IPS-18a (cell line): Measurements from ENCODE around the gene VSTM1.
"Not testable (repeated sequence)": the region's sequence is repeated elsewhere in the genome, so short reads cannot be mapped to it uniquely, and the experiment has no call there.

ENCODE experiments used
- H3K27ac ChIP-seq: one replicate; pipeline ENCODE4 v1.5.1; 2013; ENCODE audit warnings: low read length
- H3K27me3 ChIP-seq: one replicate; pipeline ENCODE4 v1.6.1; 2013; ENCODE audit warnings: mild to moderate bottlenecking, low read length; ENCODE audit not compliant: control insufficient read depth, insufficient read depth
- H3K36me3 ChIP-seq: one replicate; pipeline ENCODE4 v1.6.1; 2013; ENCODE audit warnings: low read depth, low read length; ENCODE audit not compliant: control insufficient read depth
- H3K4me1 ChIP-seq: one replicate; pipeline ENCODE4 v1.6.1; 2013; ENCODE audit warnings: low read depth, low read length; ENCODE audit not compliant: control insufficient read depth
- H3K4me3 ChIP-seq: one replicate; pipeline ENCODE4 v1.5.1; 2013; ENCODE audit warnings: low read length
- H3K9ac ChIP-seq: one replicate; pipeline ENCODE4 v1.6.1; 2013; ENCODE audit warnings: mild to moderate bottlenecking, low read length, moderate library complexity
- H3K9me3 ChIP-seq: one replicate; pipeline ENCODE4 v1.6.1; 2013; ENCODE audit warnings: low read depth, low read length; ENCODE audit not compliant: control insufficient read depth

VSTM1 gene

DNA sequence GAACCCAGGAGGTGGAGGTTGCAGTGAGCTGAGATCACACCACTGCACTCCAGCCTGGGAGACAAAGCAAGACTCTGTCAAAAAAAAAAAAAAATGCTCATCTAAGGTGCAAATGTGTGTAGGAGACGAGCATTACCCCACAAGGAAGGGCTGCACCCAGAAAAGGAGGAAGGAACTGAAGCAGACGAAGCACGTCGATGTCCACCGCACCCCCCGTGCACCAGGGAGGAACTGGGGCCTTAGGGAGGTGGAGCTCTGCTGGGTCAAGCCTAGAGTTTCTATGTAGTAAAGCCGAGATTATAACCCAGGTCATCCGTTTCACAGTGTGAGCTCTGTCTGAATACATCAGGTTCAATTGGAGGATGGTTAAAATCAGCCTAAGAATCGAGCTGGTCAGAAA lies 1.1 kb downstream of the VSTM1 start:
- H3K9me3 ChIP-seq, result no peaks in the 10 kb centered on the region
- H3K4me1 ChIP-seq, result no peaks in the 10 kb centered on the region
- no peak overlapping the region for H3K4me3 ChIP-seq
- no peaks in the 10 kb centered on the region for H3K27me3 ChIP-seq
- H3K27ac ChIP-seq, result no peak overlapping the region
- no peaks in the 10 kb centered on the region for H3K36me3 ChIP-seq
- no peak overlapping the region for H3K9ac ChIP-seq

DNA sequence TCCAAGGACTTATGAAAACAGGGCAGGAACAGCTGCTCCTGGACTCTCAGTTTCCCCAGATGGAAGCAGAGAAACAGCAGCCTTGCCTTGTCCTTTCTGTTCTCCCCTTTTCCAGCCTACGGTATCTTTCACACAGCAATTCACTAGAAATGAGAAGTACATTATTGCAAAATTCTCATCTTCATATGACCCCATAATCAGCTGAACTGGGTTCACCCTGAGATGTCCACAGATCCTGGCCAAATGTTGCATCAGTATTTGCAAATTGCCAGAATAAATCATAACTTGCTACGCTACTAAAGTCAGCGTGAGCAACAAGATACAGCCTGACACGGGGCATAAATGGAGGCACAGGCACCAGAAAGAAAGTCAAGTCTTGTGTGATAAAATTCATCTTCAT lies 16.1 kb downstream of the VSTM1 start:
- Histone ChIP-seq H3K27me3 (no peaks in the 10 kb centered on the region), H3K4me1 (no peaks in the 10 kb centered on the region), H3K27ac (no peak overlapping the region), H3K36me3 (no peaks in the 10 kb centered on the region), H3K9ac (no peak overlapping the region), H3K4me3 (no peak overlapping the region), H3K9me3 (no peaks in the 10 kb centered on the region)

DNA sequence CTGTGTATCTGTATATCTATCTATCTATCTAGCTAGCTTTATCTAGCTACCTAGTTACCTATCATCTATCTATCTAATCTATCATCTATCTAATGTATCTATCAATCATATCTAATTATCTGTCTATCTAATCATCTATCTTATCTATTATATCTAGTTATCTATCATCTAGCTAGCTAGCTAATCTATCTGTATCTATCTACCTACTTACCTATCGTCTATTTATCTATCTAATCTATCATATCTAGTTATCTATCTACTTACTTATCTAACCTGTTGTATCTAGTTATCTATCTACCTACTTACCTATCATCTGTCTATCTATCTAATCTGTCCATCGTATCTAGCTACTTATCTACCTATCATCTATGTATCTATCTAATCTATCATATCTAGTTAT lies 17.9 kb downstream of the VSTM1 start:
- Histone ChIP-seq H3K4me3 (no peak overlapping the region), H3K9ac (no peak overlapping the region), H3K27me3 (no peaks in the 10 kb centered on the region), H3K27ac (no peak overlapping the region), H3K9me3 (no peaks in the 10 kb centered on the region), H3K36me3 (no peaks in the 10 kb centered on the region), H3K4me1 (peaks cover 7% of the 10 kb centered on the region)

DNA sequence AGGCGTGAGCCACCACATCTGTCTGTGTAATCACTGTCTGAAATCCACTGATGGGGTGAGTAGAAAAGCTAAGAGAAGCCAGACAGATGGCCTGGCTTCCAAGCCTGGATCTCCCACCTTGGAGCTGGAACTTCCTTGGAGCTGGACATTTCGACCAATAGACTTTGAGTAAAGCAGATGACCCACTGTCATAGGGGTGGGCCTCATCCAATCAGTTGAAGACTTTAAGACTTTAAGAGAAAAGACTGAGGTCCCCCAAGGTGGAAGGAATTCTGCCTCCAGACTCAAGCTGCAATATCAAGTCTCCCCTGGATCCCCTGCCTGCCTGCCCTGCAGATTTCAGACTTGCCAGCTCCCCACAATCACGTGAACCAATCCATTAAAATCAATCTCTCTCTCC lies 20.7 kb downstream of the VSTM1 start:
- no peak overlapping the region for H3K9ac ChIP-seq
- H3K4me1 ChIP-seq, result peaks cover 7% of the 10 kb centered on the region
- H3K4me3 ChIP-seq, result no peak overlapping the region
- H3K27ac ChIP-seq, result no peak overlapping the region
- H3K9me3 ChIP-seq, result no peaks in the 10 kb centered on the region
- H3K27me3 ChIP-seq, result no peaks in the 10 kb centered on the region
- H3K36me3 ChIP-seq, result no peaks in the 10 kb centered on the region

DNA sequence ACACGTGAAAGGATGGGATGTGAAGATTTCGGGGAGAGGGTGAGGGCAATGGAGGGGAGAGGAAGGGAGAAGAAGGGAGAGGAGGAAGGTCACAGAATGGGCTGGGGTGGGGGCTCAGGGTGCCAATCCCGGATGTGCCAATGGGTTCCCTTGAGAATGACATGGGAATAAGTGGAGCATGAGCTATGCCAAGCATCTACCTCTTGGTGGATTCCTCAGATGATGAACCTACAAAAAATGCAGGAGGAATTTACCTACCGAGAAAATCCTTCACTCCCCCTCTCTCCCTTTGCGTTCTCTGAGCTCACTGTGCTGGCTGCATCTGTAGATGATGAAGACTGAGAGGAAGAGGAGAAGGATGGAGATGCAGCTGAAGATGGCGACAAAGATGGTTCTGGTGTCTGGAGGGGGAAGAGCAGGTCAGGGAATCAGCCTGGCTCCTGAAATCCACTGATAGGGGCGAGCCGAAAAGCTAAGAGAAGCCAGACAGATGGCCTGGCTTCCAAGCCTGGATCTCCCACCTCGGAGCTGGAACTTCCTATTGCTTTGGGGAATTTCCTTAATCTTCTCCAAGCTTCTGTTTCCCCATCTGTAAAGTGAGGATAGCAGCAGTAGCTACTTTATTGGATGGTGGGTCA lies 21.6 kb downstream of the VSTM1 start:
- Histone ChIP-seq H3K9ac (no peak overlapping the region), H3K36me3 (no peaks in the 10 kb centered on the region), H3K27me3 (no peaks in the 10 kb centered on the region), H3K4me1 (peaks cover 14% of the 10 kb centered on the region), H3K27ac (no peak overlapping the region), H3K4me3 (no peak overlapping the region), H3K9me3 (no peaks in the 10 kb centered on the region)

DNA sequence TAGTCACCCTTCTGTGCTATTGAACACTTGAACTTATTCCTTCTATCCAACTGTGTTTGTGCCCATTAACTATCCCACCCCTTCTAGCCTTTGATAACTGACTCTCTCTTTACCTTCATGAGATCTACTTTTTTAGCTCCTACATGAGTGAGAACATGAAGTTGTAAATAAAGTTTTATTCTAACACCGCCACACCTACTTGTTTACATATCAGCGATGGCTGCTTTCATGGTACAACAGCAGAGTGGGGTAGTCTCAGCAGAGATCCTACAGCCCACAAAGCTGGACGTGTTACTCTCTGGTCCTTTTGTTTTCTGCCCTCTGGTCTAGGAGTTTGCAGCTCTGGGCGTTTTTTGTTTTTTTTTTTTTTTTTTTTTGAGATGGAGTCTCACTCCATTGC lies 23.7 kb downstream of the VSTM1 start:
- Histone ChIP-seq H3K4me3 (no peak overlapping the region), H3K27me3 (no peaks in the 10 kb centered on the region), H3K4me1 (peaks cover 24% of the 10 kb centered on the region), H3K9me3 (no peaks in the 10 kb centered on the region), H3K9ac (no peak overlapping the region), H3K27ac (no peak overlapping the region), H3K36me3 (no peaks in the 10 kb centered on the region)

DNA sequence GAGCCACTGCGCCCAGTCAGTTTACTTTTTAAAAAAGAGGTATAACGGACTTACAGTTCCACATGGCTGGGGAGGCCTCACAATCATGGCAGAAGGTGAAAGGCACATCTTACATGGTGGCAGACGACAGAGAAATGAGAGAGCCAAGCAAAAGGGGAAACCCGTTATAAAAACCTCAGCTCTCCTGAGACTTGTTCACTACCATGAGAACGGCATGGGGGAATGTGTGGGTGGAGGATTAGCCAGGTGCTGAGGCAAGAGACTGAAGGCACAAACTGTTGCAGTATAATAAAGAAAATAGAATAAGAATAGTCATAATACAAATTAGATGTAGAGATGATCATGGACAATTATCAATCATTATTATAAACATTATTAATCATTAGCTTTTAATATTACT lies 27.2 kb downstream of the VSTM1 start:
- Histone ChIP-seq H3K27ac (peak overlapping the region; percentile 41), H3K4me1 (peaks cover 22% of the 10 kb centered on the region)
- not testable (repeated sequence) for H3K4me3 ChIP-seq, H3K9me3 ChIP-seq, H3K9ac ChIP-seq, H3K36me3 ChIP-seq, H3K27me3 ChIP-seq

DNA sequence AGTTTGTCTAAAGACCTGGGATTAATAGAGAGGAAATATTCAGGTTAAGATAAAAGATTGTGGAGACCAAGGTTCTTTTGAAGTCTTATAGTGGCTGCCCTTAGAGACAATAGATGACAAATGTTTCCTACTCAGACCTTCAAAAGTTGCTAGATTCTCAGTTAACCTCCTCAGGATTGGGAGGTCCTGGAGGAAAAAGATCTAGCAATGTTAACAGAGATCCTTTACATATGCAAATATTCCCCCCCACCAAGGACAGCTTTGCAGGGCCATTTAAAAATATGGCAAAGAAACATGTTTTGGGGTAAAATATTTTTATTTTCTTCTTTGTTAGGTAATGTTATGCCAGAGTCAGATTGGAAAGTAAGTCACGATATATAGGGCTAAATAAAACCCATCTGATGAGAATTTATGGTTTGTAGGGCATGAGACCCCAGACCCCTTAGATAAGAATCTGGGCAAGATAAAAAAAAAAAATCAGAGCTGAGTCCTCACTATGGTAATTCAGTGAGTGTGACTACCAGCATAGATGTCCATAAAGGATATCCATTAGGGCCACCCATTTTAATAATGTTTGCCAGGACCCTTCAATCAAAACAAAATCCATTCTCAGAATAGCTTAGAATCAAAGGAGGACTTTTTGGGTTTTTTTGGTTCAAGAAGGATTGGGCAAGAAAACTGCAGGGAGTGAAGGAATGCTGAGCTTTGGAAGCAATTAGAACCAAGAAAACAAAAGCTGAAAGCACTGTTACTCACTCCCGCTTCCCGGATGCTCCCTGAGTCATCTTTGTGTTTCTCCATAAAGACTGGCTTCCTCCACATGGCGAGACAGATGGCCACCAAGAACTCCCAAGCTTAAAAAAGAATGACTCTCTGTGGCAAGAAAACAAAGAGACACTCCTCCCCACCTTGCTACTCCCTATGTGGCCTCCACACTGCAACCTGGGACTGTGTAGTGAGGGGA lies 28.2 kb downstream of the VSTM1 start:
- Histone ChIP-seq H3K4me3 (peak overlapping the region; percentile 38), H3K4me1 (peaks cover 27% of the 10 kb centered on the region), H3K27me3 (no peaks in the 10 kb centered on the region), H3K36me3 (no peaks in the 10 kb centered on the region), H3K27ac (peak overlapping the region; percentile 71), H3K9ac (peak overlapping the region; percentile 44), H3K9me3 (no peaks in the 10 kb centered on the region)

DNA sequence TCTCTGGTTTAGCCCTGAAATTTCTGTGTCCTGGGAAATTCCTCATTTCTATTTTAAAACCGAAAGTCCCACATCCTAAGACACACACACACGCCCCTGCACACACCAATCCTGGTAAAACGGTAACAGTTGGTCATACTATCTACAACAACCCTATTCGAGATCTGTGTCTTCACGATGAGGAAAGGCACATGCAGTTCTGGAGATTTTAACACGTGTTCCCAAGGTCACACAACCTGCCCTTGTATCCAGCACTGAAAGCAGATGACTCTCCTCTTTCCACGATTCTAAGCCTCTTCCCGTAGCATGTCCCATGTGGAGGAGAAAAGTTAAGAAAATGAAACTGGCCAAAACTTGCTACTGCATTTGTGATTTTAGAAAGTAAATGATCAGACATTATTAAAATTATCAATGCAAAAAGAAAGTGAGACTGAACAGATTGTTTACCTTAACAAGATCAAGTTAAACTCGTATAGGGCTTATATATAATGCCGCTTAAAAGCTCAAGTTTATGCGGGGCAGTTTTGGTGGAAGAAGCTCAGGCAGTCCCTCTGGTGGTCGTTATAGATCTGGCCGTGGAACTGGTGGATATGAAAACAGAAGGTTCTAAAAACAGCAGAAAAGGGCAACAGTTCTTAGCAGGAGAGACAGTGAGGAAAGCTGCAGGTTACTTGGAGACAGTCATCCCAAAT lies 32.7 kb downstream of the VSTM1 start:
- Histone ChIP-seq H3K9ac (no peak overlapping the region), H3K27ac (no peak overlapping the region), H3K9me3 (no peaks in the 10 kb centered on the region), H3K4me1 (peaks cover 20% of the 10 kb centered on the region), H3K4me3 (no peak overlapping the region), H3K36me3 (no peaks in the 10 kb centered on the region), H3K27me3 (no peaks in the 10 kb centered on the region)

DNA sequence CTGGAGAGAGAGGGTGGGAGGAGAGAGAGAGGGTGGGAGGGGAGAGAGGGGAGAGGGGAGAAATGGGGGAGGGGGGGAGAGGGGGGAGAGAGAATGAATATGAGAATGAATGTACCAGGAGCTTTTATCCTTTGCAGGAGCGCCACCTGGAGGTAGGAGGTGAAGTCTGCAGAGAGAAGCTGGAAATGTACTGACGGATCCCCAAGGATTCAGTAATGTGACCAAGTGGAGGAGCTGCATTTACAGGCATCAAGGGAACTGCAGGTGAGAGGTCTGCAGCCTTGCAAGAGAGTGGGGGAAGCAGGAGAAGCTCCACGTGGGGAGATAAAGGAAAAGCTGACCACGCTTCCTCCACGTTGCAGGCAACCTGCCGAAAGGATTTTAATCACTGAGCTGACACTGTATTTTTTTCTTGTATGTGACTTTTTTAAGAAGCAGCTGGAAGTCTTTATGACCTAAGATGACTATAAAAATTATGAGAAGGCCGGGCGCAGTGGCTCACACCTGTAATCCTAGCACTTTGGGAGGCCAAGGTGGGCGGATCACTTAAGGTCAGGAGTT lies 33.7 kb downstream of the VSTM1 start:
- no peak overlapping the region for H3K27ac ChIP-seq
- H3K4me3 ChIP-seq, result no peak overlapping the region
- no peaks in the 10 kb centered on the region for H3K36me3 ChIP-seq
- no peak overlapping the region for H3K9ac ChIP-seq
- peaks cover 10% of the 10 kb centered on the region for H3K4me1 ChIP-seq
- no peaks in the 10 kb centered on the region for H3K27me3 ChIP-seq
- no peaks in the 10 kb centered on the region for H3K9me3 ChIP-seq

DNA sequence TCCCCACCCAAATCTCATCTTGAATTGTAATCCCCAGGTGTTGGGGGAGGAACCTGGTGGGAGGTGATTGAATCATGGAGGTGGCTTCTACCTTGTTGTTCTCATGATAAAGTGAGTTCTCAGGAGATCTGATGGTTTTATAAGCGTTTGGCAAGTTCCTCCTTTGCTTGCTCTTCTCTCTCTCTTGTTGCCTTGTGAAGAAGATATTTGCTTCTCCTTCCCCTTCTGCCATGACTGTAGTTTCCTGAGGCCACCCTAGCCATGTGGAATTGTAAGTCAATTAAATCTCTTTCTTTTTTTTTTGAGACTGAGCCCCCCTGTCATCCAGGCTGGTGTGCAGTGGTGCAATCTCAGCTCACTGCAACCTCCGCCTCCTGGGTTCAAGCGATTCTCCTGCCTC lies 34.4 kb downstream of the VSTM1 start:
- H3K27me3 ChIP-seq, result peaks cover 5% of the 10 kb centered on the region
- H3K4me1 ChIP-seq, result peaks cover 5% of the 10 kb centered on the region
- H3K36me3 ChIP-seq, result no peaks in the 10 kb centered on the region
- H3K9ac ChIP-seq, result no peak overlapping the region
- H3K9me3 ChIP-seq, result no peaks in the 10 kb centered on the region
- no peak overlapping the region for H3K27ac ChIP-seq
- no peak overlapping the region for H3K4me3 ChIP-seq
